Neutrophil (primary cell): ENCODE data around the gene PLSCR3.

Experiments
- H3K27ac ChIP-seq: fragments of 200-600 bp; sonication (generic); 2 replicates; pipeline ENCODE4 v1.5.1; 2016; ENCODE audit warnings: mild to moderate bottlenecking, moderate library complexity
- H3K27me3 ChIP-seq: fragments of 200-600 bp; sonication (generic); 2 replicates; pipeline ENCODE4 v1.6.0; 2016; ENCODE audit warnings: mild to moderate bottlenecking
- H3K36me3 ChIP-seq: fragments of 200-600 bp; sonication (generic); 2 replicates; pipeline ENCODE4 v1.5.1; 2017
- H3K4me1 ChIP-seq, 2 experiments: fragments of 200-600 bp in 1 of 2; sonication (generic) in 1 of 2; 1 replicate in 1 of 2; 2 replicates in 1 of 2; pipeline versions ENCODE4 v1.5.1 to v1.6.1; 2013 to 2016; ENCODE audit warnings: low read depth in 1 of 2, low read length in 1 of 2, mild to moderate bottlenecking in 1 of 2, moderate library complexity in 1 of 2; ENCODE audit not compliant: control insufficient read depth in 1 of 2, insufficient read depth in 1 of 2
- H3K4me3 ChIP-seq, 2 experiments: fragments of 200-600 bp in 1 of 2; sonication (generic) in 1 of 2; 1 replicate in 1 of 2; 2 replicates in 1 of 2; pipeline ENCODE4 v1.5.1; 2013 to 2016; ENCODE audit warnings: low read depth in 1 of 2, low read length in 1 of 2, mild to moderate bottlenecking in 1 of 2, moderate library complexity in 1 of 2
- H3K9me3 ChIP-seq: fragments of 200-600 bp; sonication (generic); 2 replicates; pipeline ENCODE4 v1.5.1; 2016
- TF ChIP-seq, protein P1 (sequence below): fragments of 200-600 bp; sonication (generic); IDR thresholded peaks from 2 replicates; pipeline ENCODE4 v1.5.1; 2016; ENCODE audit warnings: antibody characterized with exemption

Gene PLSCR3

GRCh38 chr17:7403977-7404736, 9.8 kb upstream of the PLSCR3 start, which contains the start of gene TMEM256:
TMEM256 (minus strand) TSS chr17:7404097; CDS start chr17:7404084, 13 bp downstream.
- Histone ChIP-seq H3K27ac (peak within 1 kb of the TSS; percentile 72), H3K27me3 (peaks cover 49% of the 10 kb centered on the region), H3K36me3 (no peaks in the 10 kb centered on the region), H3K4me1 (peaks cover 14 to 30% of the 10 kb centered on the region in 2 experiments), H3K9me3 (no peaks in the 10 kb centered on the region), H3K4me3 (peak within 1 kb of the TSS; percentile 65 to 71)
- TF ChIP-seq, protein P1, sequence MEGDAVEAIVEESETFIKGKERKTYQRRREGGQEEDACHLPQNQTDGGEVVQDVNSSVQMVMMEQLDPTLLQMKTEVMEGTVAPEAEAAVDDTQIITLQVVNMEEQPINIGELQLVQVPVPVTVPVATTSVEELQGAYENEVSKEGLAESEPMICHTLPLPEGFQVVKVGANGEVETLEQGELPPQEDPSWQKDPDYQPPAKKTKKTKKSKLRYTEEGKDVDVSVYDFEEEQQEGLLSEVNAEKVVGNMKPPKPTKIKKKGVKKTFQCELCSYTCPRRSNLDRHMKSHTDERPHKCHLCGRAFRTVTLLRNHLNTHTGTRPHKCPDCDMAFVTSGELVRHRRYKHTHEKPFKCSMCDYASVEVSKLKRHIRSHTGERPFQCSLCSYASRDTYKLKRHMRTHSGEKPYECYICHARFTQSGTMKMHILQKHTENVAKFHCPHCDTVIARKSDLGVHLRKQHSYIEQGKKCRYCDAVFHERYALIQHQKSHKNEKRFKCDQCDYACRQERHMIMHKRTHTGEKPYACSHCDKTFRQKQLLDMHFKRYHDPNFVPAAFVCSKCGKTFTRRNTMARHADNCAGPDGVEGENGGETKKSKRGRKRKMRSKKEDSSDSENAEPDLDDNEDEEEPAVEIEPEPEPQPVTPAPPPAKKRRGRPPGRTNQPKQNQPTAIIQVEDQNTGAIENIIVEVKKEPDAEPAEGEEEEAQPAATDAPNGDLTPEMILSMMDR, result peak; percentile 84

- TF ChIP-seq, protein P1, result no peak
- Histone ChIP-seq H3K9me3 (no peaks in the 10 kb centered on the region), H3K4me3 (peak overlapping the region; percentile 65 to 71), H3K27me3 (peaks cover 44% of the 10 kb centered on the region), H3K36me3 (no peaks in the 10 kb centered on the region), H3K4me1 (peaks cover 14 to 30% of the 10 kb centered on the region in 2 experiments), H3K27ac (peak overlapping the region; percentile 72)
Observed at GRCh38 chr17:7403727-7403976, 9.3 kb upstream of the PLSCR3 start.

DNA sequence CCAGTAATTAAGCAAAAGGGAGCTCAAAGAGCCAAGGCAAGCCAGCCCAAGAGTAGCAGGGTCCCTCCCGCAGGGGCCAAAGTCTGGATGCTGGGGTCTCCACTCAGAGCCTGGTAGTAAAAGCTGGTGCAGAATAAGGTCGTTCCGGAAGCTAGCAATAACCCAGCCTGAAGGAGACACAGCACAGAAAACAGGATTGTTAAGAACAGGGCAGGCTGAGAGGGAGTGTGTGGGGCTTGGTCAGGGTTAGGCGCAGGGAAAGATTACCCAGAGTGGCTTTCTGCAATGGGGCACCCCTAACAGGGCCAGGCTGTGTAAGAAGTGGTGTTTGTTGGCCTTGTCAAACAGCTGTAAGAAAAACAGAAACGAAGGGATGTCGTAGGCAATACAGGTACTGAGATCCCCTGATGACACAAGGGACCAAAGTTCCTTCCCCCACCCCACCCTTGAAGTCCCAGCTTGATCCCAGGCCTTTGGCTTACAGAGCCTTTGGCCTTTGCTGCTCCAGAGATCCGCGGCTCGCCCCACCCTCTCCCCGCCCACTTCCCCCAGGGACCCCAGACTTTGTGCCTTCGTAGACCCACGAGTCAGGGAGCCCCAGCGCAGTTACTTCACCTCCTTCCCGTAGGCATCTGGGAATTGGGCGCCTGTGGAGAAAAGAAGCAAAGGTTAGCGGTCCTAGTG, 8.9 kb upstream of the PLSCR3 start:
- H3K36me3 ChIP-seq, result no peaks in the 10 kb centered on the region
- peak overlapping the region; percentile 72 for H3K27ac ChIP-seq
- H3K4me3 ChIP-seq, result peak overlapping the region; percentile 65 to 71
- peaks cover 14 to 30% of the 10 kb centered on the region in 2 experiments for H3K4me1 ChIP-seq
- peaks cover 40% of the 10 kb centered on the region for H3K27me3 ChIP-seq
- no peaks in the 10 kb centered on the region for H3K9me3 ChIP-seq
- TF ChIP-seq, protein P1, result no peak

- Histone ChIP-seq H3K4me1 (peaks cover 21 to 26% of the 10 kb centered on the region in 2 experiments), H3K27me3 (peaks cover 4% of the 10 kb centered on the region), H3K27ac (no peak overlapping the region), H3K4me3 (no peak overlapping the region), H3K9me3 (no peaks in the 10 kb centered on the region), H3K36me3 (no peaks in the 10 kb centered on the region)
- TF ChIP-seq, protein P1, result no peak
Observed at GRCh38 chr17:7398612-7399011, 4.3 kb upstream of the PLSCR3 start.

DNA sequence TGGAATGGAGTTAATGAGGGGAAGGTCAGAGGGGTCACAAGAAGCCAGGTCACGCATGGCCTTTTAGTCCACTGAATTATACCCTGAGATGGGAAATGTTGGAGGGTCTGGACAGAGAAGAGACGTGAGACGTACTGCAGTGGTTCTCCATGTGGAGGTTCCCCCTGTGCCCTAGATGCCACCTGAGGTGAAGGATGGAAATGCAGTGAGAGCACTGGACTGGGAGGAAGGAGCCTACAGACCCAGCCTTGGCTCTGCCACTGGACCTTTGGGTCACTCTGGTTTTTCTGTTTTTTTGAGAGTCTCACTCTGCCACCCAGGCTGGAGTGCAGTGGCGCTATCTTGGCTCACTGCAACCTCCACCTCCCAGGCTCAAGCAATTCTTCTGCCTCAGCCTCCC, 1.8 kb upstream of the PLSCR3 start:
- TF ChIP-seq, protein P1, result no peak
- Histone ChIP-seq H3K36me3 (no peaks in the 10 kb centered on the region), H3K9me3 (no peaks in the 10 kb centered on the region), H3K27me3 (peaks cover 16% of the 10 kb centered on the region), H3K4me1 (peaks cover 14 to 18% of the 10 kb centered on the region in 2 experiments), H3K27ac (no peak overlapping the region), H3K4me3 (no peak overlapping the region)
